HUES6 (cell line): ENCODE results near the gene SH2D1B.

Experiments used
- H3K27ac ChIP-seq: 2 replicates; pipeline ENCODE4 v1.7.0; 2013; ENCODE audit warnings: low read depth, mild to moderate bottlenecking, low read length, inconsistent platforms
- H3K27me3 ChIP-seq: 2 replicates; pipeline ENCODE4 v1.6.1; 2013; ENCODE audit warnings: low read length; ENCODE audit not compliant: control insufficient read depth, insufficient read depth
- H3K36me3 ChIP-seq: 2 replicates; pipeline ENCODE4 v1.6.1; 2013; ENCODE audit warnings: low read length; ENCODE audit not compliant: control insufficient read depth, insufficient read depth
- H3K4me1 ChIP-seq: 2 replicates; pipeline ENCODE4 v1.6.1; 2013; ENCODE audit warnings: low read length; ENCODE audit not compliant: control insufficient read depth, insufficient read depth
- H3K4me3 ChIP-seq: 2 replicates; pipeline ENCODE4 v1.5.1; 2013; ENCODE audit warnings: low read depth, low read length
- H3K9ac ChIP-seq: one replicate; pipeline ENCODE4 v1.6.1; 2013; ENCODE audit warnings: mild to moderate bottlenecking, low read length
- H3K9me3 ChIP-seq: 2 replicates; pipeline ENCODE4 v1.6.1; 2013; ENCODE audit warnings: low read depth, low read length; ENCODE audit not compliant: control insufficient read depth, insufficient read depth

Gene SH2D1B

GRCh38 chr1:162369571-162369970, 42.4 kb downstream of the SH2D1B start:
- Histone ChIP-seq H3K4me3 (no peak overlapping the region), H3K36me3 (peaks cover 13% of the 10 kb centered on the region; the same call in 1 of the 2 replicates), H3K9me3 (no peaks in the 10 kb centered on the region), H3K27ac (no peak overlapping the region), H3K9ac (no peak overlapping the region), H3K27me3 (no peaks in the 10 kb centered on the region), H3K4me1 (no peaks in the 10 kb centered on the region)

- H3K36me3 ChIP-seq, result peaks cover 13% of the 10 kb centered on the region; the same call in 1 of the 2 replicates
- H3K4me3 ChIP-seq, result no peak overlapping the region
- no peaks in the 10 kb centered on the region for H3K27me3 ChIP-seq
- H3K9ac ChIP-seq, result no peak overlapping the region
- H3K4me1 ChIP-seq, result no peaks in the 10 kb centered on the region
- no peaks in the 10 kb centered on the region for H3K9me3 ChIP-seq
- no peak overlapping the region for H3K27ac ChIP-seq
Observed at GRCh38 chr1:162368451-162368850, 43.5 kb downstream of the SH2D1B start.

DNA sequence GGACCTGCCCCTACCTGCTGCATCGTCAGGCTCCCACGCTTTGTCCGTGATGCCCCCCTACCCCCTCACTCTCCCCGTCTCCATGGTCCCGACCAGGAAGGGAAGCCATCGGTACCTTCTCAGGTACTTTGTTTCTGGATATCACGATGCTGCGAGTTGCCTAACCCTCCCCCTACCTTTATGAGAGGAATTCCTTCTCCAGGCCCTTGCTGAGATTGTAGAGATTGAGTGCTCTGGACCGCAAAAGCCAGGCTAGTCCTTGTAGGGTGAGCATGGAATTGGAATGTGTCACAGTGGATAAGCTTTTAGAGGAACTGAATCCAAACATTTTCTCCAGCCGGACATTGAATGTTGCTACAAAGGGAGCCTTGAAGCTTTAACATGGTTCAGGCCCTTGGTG, 44.2 kb downstream of the SH2D1B start:
- Histone ChIP-seq H3K27me3 (no peaks in the 10 kb centered on the region), H3K4me1 (no peaks in the 10 kb centered on the region), H3K27ac (no peak overlapping the region), H3K36me3 (peaks cover 13% of the 10 kb centered on the region; the same call in 1 of the 2 replicates), H3K9ac (no peak overlapping the region), H3K4me3 (no peak overlapping the region), H3K9me3 (no peaks in the 10 kb centered on the region)

- no peak overlapping the region for H3K9ac ChIP-seq
Observed at GRCh38 chr1:162367073-162367472, 44.9 kb downstream of the SH2D1B start.

DNA sequence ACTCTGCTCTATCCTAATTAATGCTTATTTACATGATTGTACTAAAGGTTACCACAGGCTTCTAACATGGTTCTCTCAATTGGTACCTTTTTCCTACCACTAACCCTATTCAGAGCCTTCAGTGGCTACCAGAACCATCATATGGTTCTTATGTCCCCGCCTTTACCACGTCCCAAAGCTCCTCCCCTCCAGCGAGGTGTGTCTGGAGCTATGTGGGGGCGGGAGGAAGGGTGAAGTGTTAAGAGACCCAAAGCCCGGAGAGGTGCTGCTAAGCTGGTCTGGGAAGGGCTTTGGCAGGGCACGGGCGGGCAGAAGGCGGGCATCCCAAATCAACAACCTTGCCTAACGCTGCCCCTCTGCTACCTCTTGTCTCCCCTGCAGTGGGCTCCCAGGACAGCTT, 45.3 kb downstream of the SH2D1B start:
- no peaks in the 10 kb centered on the region for H3K4me1 ChIP-seq
- no peak overlapping the region for H3K9ac ChIP-seq
- H3K4me3 ChIP-seq, result no peak overlapping the region
- H3K27ac ChIP-seq, result no peak overlapping the region
- no peaks in the 10 kb centered on the region for H3K27me3 ChIP-seq
- H3K36me3 ChIP-seq, result peaks cover 13% of the 10 kb centered on the region; the same call in 1 of the 2 replicates
- H3K9me3 ChIP-seq, result no peaks in the 10 kb centered on the region

More at GRCh38 chr1:162367073-162367472, 44.9 kb downstream of the SH2D1B start:
- no peaks in the 10 kb centered on the region for H3K4me1 ChIP-seq
- H3K4me3 ChIP-seq, result no peak overlapping the region
- H3K27ac ChIP-seq, result no peak overlapping the region
- no peaks in the 10 kb centered on the region for H3K9me3 ChIP-seq
- H3K27me3 ChIP-seq, result no peaks in the 10 kb centered on the region
- peaks cover 13% of the 10 kb centered on the region; the same call in 1 of the 2 replicates for H3K36me3 ChIP-seq

DNA sequence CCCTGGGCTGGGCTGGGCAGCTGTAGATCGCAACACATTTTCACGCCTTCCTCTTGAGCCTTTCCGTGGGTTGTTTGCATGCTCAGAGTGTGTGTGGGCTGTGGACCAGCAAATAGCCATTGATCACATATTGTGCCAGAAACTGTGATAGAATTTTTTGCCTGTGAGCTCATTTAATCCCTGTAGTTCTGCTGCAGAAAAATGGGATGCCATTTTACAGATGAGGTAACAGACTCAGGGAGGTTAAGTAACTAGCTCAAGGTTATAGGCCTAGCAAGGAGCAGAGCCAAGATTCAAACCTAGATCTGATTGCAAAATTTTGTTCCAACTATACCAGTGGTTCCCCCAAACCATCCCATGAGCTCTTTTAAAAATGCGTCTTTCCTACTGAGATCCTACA, 45.8 kb downstream of the SH2D1B start:
- no peaks in the 10 kb centered on the region for H3K27me3 ChIP-seq
- peaks cover 13% of the 10 kb centered on the region; the same call in 1 of the 2 replicates for H3K36me3 ChIP-seq
- no peaks in the 10 kb centered on the region for H3K9me3 ChIP-seq
- H3K9ac ChIP-seq, result no peak overlapping the region
- no peak overlapping the region for H3K4me3 ChIP-seq
- no peaks in the 10 kb centered on the region for H3K4me1 ChIP-seq
- H3K27ac ChIP-seq, result no peak overlapping the region

- Histone ChIP-seq H3K9me3 (no peaks in the 10 kb centered on the region), H3K4me3 (no peak overlapping the region), H3K36me3 (peaks cover 13% of the 10 kb centered on the region; the same call in 1 of the 2 replicates), H3K27ac (no peak overlapping the region), H3K4me1 (no peaks in the 10 kb centered on the region), H3K9ac (no peak overlapping the region), H3K27me3 (no peaks in the 10 kb centered on the region)
Observed at GRCh38 chr1:162365284-162366020, 46.5 kb downstream of the SH2D1B start.

- Histone ChIP-seq H3K27me3 (no peaks in the 10 kb centered on the region), H3K36me3 (peaks cover 13% of the 10 kb centered on the region; the same call in 1 of the 2 replicates), H3K4me3 (no peak overlapping the region), H3K27ac (no peak overlapping the region), H3K9me3 (no peaks in the 10 kb centered on the region), H3K9ac (no peak overlapping the region), H3K4me1 (no peaks in the 10 kb centered on the region)
Observed at GRCh38 chr1:162364498-162364897, 47.4 kb downstream of the SH2D1B start.

- Histone ChIP-seq H3K27ac (no peak overlapping the region), H3K9me3 (no peaks in the 10 kb centered on the region), H3K4me1 (no peaks in the 10 kb centered on the region), H3K4me3 (no peak overlapping the region), H3K36me3 (peaks cover 18% of the 10 kb centered on the region; the same call in 1 of the 2 replicates), H3K9ac (no peak overlapping the region), H3K27me3 (no peaks in the 10 kb centered on the region)
Observed at GRCh38 chr1:162363823-162364222, 48.1 kb downstream of the SH2D1B start.

- H3K27me3 ChIP-seq, result no peaks in the 10 kb centered on the region
- H3K9me3 ChIP-seq, result no peaks in the 10 kb centered on the region
- no peaks in the 10 kb centered on the region for H3K4me1 ChIP-seq
- no peak overlapping the region for H3K9ac ChIP-seq
- H3K4me3 ChIP-seq, result no peak overlapping the region
- H3K27ac ChIP-seq, result no peak overlapping the region
- H3K36me3 ChIP-seq, result peaks cover 5% of the 10 kb centered on the region; the same call in 1 of the 2 replicates
Observed at GRCh38 chr1:162361349-162361748, 50.6 kb downstream of the SH2D1B start.

GRCh38 chr1:162360874-162361260, 51.1 kb downstream of the SH2D1B start:
- Histone ChIP-seq H3K9ac (no peak overlapping the region), H3K36me3 (peaks cover 5% of the 10 kb centered on the region; the same call in 1 of the 2 replicates), H3K4me1 (no peaks in the 10 kb centered on the region), H3K9me3 (no peaks in the 10 kb centered on the region), H3K27ac (no peak overlapping the region), H3K27me3 (no peaks in the 10 kb centered on the region), H3K4me3 (no peak overlapping the region)
